Stimulated activated CD8-positive, alpha-beta memory T cell treated with anti-CD3 and anti-CD28 coated beads, Interleukin-2, amount 100 ng/mL, for 1 hour (primary cell): Measurements from ENCODE around the gene SYNPO2L.
"Not testable (repeated sequence)": the region's sequence is repeated elsewhere in the genome, so short reads cannot be mapped to it uniquely, and the experiment has no call there.

Experiments
- DNase-seq, 2 donors: peaks; one replicate each; pipeline ENCODE4 v3.0.0-alpha.2; 2020; ENCODE audit warnings: low read depth in 2 of 2

SYNPO2L gene

DNA sequence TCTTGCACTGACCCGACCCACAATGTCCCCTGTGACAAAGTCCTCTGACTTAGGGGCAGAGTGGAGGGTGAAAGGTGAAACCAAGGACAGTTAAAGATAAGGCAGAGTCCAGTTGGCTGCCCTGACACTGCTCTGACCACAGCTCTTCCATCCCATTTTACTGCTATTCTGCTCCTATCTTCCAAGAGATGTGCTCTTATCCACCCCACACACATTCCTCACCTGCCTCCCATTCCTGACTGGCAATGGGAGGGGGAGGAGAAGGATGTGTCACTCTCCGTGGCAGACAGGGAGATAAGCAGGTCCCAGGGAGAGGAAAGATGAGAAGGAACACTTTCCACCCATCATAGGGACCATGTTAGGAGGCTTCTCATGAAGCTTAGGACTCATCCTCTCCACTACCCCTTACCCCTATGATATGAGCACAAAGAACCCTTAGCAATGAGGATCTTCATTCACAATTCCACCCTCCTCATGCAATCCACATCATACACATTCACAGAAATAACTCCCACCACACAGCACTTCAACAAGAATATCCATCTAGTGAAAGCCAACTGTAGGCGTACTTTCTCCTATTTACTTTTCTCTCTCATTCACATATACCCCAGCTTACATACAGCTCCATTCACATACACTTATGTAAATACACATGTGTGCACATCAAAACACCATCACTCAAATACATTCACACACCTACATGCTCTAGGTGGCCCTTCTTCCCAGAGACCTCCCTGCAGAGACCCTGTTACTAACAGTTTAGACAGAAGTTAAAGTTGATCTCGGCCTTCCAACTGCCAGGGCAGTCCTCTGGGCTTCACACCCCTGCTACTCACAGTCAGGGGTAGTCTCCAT lies 6.6 kb downstream of the SYNPO2L start:
- no peak for DNase-seq

DNA sequence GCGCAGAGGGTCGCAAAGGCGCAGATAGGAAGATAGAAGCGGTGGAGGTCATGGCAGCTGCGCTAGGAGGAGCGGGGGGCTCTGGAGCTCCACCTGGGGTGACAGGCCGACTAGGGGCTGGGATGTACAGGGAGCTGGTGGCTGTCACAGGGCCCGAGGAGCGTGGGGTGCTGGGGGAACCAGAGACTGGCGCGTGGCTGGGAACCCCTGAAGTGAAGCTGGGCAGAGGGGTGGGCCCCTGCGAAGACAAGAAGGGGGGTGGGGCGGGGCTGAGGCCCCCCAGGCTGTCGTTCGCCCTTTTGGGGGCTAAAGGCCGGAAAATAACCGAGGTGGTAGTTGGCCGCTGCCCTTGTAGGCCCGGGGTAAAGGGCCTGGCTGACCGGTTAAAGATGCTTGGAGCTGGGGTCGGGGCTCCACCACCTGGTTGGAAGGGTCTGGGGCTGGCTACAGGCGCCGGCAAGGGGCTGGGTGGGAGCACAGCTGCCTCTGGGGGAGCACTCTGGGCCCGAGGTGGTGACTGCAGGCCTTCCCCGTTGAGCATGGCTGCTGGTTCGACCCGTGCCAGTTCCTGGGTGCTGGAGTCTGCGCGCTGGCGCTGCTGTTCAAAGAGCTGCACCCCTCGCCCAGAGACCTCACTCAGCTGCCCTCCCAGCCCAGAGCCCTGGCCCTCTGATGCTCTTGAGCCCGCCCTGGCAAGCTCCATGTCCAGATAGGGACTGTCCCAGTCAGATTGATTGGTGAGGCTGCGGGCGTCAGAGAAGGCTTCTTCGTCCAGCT lies 7.8 kb downstream of the SYNPO2L start:
- DNase-seq = no peak

DNA sequence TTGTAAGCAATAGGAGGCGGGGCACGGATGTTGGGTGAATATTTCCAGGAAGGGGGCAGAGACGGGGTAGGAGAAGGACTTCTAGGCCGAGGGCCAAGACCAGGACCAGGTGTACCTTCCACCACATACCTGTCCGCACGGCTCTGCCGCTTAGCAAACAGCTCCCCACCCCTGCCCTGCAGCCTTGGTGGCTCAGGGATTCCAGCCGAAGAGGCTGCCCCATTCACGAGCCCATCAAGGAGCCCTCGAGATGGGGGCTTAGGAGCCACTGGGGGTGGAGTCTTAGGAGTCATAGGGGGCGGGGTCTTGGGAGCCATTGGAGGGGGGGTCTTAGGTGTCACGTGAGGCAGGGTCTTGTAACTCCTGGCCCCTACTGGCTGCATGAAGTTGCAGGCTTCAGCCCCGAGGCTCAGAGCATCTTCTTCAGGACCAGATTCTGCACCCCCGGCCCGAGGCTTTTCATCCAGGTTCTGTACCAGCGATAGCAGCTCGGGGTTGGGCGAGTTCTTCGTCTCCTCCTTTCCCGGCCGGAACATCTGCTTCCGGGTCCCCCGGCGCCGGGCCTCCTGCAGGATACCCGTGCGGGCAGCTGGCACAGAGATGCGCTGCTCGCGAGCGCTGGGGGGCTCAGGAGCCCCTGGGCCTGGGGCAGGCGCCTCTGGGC lies 8.5 kb downstream of the SYNPO2L start:
- DNase-seq = no peak

DNA sequence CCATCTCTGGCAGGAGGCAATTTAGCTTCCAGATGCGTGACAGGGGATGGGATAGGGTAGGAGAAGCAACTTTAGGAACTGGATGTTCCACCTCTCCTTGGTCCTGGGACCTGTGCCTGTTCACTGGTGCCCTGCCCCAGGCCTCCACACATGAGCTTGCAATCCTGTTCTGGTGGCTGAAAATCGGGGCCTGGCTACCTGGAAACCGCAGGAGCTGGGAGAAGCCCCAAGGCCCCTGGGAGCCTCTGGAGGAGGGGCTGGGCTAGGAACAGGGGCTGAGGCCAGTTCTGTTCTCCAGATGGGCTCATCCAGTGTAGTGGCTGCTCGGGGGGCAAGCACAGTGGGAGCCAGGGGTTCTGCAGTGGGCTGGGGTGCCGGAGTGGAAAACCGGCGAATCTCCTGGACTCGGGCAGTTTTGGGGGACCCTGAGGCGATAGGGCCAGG lies 9.2 kb downstream of the SYNPO2L start:
- no peak for DNase-seq

DNA sequence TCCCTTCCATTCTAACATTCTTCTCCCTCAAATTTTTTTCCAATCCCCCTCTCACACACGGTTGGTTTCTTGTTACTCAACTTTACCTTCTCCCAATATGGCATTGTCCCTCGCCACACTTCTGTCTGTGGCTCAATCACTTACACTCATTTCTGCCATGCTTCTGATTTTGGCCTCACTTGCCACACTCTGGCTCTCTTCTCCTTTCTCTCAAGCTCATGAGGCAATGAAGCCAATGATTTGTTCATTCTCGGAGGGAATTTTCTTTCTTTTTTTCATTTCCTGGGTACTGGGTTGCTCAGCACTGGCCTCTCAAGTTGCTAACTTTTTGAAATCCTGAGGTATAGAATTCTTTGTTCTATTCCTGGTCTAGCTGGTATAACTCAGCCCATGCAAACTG lies 10.6 kb downstream of the SYNPO2L start:
- no peak for DNase-seq

DNA sequence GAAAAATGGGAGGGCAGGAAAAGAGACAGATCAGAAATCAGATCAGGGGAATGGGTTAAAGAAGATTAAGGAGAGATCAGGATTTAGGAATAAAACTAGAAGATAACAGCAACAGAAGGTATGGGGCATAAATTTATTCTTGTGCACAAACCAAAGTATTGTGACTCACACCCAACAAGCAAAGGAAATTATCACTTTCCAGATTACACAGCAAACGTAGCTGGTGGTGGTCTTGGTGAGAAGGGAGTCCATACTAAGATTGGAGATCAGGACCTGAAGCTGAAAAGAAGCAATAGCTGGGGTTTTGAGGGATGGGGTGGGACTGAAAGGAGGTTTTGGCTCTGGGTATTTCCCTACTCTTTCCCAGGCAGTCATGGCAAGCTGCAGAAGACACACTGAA lies 11.1 kb downstream of the SYNPO2L start:
- no peak for DNase-seq

DNA sequence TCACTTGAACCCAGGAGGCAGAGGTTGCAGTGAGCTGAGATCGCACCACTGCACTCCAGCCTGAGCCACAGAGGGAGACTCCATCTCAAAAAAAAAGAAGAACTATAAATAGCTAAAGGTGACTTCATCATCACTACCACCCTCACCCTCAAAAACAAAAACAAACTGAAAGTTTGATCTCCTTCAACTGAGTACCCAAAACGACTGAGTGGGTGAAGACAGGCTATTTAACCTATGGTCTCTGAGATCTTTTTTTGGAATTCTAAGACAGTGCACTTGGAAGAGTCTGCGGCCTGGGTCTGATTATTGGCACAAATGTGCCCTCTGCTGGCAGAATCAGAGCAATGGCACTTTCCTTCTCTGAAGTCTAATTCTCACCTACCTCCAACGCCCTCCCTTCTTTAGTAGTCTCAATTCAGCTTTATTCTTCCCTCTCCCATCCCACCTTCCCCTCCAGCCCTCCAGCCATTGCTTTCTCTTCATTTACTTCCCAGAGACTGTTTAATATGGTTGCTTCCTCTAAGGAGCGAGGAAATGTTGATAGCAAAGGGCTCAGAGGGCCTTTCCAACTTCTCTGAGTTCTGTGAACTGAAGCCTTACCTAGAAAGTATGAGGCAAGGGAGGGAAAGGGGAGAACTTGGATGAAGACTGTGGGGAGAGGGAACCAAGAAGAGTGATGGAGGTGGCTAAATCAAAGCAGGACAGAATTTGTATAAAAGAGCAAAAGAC lies 11.7 kb downstream of the SYNPO2L start:
- peak in 1 of 2 donors; percentile 18 for DNase-seq

DNA sequence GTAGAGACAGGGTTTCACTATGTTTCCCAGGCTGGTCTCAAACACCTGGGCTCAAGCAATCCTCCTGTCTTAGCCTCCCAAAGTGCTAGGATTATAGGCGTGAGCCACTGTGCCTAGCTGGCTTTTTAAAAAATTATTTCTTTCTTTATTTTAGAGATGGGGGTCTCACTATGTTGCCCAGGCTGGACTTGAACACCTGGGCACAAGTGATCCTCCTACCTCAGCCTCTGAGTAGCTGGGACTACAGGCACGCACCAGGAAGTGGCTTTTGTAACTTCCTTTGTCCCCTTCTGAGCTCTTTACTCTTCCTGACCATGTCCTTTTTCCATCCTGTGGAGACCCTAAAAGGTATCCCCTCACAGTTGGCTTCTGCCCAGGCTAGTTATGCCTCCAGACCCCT lies 12.5 kb downstream of the SYNPO2L start:
- DNase-seq = no peak

DNA sequence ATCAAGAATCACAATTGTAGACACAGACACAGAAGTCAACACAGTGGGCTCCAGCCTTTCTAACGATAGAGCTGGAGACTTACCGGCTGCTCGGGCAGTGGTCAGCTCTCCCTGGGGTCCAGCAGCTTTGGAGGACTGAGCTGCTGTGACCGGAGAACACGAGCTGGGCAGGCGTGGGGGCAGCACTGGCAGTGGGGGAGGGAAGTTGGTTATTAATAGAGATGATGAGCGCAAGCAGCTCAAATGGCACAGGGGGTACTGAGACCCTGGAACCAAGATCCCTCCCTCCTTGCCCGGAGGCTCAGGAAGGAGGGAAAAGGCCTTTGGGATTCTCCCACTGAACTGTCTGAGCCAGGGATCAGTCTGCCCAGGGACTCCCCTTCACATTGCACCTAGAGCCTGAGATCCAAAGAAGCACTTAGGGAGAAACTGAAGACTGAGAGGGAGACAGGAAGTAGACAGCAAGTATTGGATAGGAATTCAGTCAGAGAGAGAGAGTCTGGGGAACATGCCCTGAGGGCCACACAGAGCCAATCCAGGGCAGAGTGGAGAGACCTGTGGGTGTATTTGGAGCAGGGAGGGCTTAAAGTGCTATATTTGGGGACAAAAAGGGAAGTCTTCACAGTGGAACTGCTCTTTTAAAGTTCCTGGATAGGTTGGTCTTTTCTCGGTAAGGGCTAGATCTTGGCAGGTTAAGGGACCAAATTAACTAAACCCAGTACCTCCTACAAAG lies 14.3 kb downstream of the SYNPO2L start, which contains the start of gene MYOZ1:
Gene MYOZ1 (minus strand): TSS at position 147 of the 733 bp plus-strand sequence. CDS start 1,457 bp downstream, outside the sequence.
- no peak for DNase-seq

DNA sequence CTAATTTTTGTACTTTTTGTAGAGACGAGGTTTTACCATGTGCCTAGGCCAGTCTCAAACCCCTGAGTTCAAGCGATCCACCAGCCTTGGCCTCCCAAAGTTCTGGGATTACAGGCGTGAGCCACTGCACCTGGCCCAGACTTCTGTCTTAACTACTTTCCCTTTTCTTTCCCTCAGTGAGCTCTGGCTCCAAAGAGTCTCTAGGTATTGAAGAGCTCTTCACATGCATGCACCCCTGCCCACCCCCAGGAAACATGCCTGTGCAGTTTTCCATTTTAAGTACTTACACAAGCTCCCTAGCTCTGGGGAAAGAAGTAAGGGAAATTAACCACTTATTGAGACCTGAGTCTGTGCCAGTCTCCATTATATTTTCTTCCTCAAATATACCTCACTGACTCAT lies 16.5 kb downstream of the SYNPO2L start:
- DNase-seq = no peak

DNA sequence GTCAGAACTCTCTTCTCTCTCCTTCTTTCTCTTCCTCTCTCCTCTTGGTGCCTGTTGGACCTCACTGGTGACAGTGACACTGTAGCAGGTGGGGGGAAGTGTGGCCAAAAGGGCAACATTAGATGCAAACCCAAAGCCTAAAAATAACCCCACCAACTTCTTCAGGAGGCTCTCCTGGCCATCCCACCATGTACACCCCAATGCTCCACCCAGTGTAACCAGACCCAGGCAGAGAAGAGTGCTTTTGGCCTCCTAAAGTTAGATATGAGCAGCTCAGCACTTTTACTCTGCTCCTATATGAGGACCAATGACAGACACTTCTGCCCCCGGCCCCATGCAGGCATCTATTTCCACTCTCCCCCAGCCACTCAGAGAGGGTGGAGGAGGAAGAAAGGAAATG lies 20.0 kb downstream of the SYNPO2L start:
- no peak for DNase-seq

DNA sequence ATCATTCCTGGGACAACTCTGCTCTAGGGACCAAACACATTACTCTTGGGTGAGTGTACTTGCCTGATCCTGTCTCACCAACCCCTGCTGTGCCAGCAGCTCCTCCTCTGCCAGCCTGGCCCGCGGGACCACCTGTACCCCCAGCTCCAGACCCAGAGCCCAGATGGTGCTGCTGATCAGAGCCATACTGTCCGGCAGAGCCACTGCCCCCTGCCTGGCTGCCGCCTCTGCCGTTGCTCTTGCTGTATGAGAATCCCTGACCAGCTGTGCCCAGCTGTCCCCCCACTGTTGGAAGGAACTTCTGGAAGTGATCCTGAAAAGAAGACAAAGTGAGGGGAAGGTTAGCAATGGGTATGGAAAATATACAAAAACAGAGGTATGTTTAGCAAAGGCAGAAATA lies 21.4 kb downstream of the SYNPO2L start:
- DNase-seq = no peak

DNA sequence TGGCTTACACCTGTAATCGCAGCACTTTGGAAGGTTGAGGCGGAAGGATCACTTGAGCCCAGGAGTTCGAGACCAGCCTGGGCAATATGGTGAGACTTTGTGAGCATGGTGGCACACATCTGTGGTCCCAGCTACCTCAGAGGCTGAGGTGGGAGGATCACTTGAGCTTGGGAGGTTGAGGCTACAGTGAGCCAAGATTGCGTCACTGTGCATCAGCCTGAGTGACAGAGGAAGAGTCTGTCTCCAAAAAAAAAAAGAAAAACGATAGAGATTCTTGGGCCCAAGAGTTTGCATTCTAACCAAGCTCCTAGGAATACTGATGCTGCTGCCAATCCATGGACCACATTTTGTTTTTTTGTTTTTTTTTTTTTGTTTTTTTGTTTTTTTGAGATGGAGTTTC lies 26.7 kb downstream of the SYNPO2L start:
- no peak for DNase-seq

DNA sequence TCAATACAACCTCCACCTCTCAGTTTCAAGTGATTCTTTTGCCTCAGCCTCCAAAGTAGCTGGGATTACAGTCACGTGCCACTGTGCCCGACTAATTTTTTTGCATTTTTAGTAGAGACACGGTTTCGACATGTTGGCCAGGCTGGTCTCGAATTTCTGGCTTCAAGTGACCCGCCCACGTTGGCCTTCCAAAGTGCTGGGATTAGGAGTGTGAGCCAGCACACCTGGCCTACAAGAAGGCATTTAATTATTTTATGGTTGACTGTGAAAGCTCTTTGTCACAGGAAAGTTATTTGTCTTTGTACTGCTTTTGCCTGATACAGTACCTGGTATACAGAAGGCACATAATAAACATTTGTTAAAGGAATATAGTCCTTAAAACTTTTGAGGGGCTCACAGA lies 27.4 kb downstream of the SYNPO2L start:
- no peak for DNase-seq

DNA sequence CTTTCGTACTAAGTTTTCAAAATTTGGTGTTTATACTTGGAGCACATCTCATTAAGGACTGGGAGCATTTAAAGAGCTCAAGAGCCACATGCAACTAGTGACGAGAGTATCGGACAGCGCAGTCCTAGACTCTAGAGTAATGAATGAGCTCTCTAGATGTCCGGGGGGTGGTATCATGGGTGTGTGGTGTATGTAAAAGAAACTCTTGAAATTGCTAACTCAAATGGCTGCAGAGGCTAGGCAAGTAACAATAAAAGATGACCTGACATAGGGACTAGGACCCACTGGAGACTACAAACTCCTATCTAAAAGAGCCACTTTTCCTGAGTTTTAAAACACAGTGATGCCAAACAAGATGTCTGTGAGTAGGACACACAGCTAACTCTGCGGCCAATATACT lies 28.5 kb downstream of the SYNPO2L start:
- no peak for DNase-seq

DNA sequence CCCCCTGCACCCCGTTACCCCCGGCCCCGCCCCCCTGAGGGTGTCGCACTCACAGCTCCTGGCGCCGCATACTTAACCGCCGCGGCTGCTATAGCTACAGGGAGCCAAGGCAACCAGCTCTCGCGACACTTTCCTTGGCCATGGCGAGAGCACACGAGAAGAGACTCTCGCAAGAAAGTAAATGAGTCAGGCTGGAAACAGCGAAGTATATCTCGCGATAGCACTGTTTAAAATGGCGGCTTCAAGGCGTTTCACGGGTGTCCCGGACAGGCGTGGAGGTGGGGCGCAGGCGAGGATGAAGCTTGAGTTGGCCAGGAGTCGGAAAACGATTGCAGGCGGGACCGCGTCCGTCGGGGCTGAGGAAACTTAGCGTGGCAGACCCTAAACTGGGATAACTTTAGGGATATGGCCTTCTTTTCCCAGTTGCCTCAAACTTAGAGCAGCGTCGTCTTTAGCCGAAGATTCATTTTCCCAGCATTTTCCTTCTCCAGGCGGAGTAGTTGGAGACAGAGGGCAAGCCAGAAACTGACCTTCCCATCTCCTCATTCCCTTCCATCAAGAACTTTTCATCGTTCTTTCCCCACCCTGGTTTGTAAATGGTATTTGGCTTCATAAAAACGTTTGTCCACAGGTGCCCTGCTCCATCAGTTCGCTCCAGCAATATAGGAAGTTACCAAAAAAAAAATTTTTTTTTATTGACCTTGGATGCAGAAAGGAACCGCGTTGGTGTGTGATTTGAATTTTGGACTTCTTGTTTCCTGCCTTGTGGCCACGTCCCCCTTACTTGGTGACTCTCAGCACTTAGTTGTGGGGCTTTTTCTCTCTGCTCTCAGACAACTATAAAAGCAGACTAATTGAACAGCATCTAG lies 29.7 kb downstream of the SYNPO2L start:
- peak; percentile 80 to 82 for DNase-seq

DNA sequence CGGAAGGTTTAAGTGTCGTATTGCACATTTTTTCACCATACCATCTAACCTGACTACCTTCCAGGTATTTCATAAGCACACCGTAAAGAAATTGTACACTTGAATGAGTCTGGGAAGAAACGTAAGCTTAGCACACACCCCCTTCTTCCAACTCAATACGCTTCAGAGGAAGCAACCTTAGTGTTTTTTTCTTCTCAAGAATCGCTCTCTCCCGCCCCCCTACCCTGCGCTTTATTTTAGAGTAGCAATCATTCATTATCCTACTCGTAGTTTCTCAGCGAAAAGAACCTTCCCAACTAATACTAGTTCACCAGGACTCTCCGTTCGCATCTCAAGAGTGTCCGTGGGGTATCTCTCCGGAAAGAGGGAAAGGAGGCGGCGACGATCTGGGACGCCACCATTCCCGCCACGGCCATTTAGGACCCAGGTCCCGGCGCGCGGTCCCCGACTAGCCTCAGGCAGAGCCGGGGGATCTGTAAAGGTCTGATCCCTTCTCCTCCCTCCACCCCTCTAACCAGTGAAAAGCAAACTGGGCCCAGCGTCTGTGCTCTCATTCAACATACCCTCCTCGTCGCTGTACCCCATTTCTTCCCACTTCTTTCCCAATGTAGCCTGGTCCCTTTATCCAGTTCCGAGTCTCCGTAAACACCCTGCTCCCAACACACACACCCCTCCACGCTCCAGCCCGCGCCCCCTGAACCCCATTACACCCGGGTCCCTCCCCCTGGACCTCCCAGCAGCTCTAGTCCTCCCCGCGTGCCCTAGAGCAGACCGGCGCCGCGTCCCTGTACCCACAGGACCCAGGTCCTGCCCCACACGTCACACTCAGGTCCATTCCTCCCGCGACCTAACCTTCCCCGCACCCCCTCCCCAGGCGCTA lies 30.6 kb downstream of the SYNPO2L start:
- DNase-seq = no peak

DNA sequence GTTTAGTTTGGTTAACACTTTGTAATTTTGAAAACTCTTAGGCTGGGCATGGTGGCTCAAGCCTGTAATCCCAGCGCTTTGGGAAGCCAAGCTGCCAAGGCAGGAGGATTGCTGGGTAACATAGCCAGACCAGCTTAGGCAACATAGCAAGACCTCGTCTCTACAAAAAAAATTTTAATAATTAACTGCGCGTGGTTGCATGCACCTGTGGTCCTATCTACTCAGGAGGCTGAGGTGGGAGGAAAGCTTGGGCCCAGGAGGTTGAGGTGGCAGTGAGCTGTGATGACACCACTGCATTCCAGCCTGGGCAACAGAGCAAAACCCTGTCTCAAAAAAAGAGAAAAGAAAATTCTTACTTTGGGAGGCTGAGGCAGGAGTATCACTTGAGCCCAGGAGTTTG lies 32.8 kb downstream of the SYNPO2L start:
- no peak for DNase-seq

DNA sequence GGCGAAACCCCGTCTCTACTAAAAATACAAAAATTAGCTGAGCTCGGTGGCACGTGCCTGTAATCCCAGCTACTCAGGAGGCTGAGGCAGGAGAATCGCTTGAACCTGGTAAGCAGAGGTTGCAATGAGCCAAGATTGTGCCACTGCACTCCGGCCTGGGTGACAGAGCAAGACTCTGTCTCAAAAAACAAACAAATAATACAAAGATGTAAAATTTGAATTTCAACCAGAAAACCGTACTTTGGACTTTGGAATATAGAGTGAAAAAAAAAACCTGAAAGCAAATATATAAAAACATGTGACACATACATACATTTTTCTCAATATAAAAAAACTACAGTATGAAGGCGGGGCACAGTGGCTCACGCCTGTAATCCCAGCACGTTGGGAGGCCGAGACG lies 34.9 kb downstream of the SYNPO2L start:
- DNase-seq = not testable (repeated sequence)
